Stomach (tissue), 4 donors: ENCODE results near the gene PPAN.

Experiments
- CTCF ChIP-seq, 7 experiments: fragments of 450-650 bp in 4 of 7; fragments of 200-600 bp in 3 of 7; sonication (generic) in 3 of 7; IDR thresholded peaks; one replicate each; pipeline ENCODE4 v1.5.1; 2016 to 2019; ENCODE audit warnings: antibody characterized with exemption in 7 of 7, control low read depth in 2 of 7, mild to moderate bottlenecking in 1 of 7
- EP300 ChIP-seq: sonication (generic); formaldehyde crosslinking; IDR thresholded peaks from one replicate; pipeline ENCODE4 v1.6.1; 2017; ENCODE audit warnings: antibody characterized with exemption
- POLR2A ChIP-seq, 4 donors: fragments of 450-650 bp; IDR thresholded peaks; one replicate each; pipeline ENCODE4 v1.6.1; 2016; ENCODE audit warnings: antibody characterized with exemption in 4 of 4, control low read depth in 2 of 4, mild to moderate bottlenecking in 1 of 4, moderate library complexity in 1 of 4

GRCh38 chr19:10106100-10106936 is at the start of gene PPAN:
- TF ChIP-seq CTCF (IDR thresholded peaks at IDR 0.05) (no peak), EP300 (no peak), POLR2A (IDR thresholded peaks at IDR 0.05) (no peak)
